Right ventricle myocardium superior (tissue), 1 donor: ENCODE measurements around the gene TMEM129. TPM values are rescaled to one million over a fixed set of nuclear protein-coding genes. Genes with fewer than 3 reads are reported as not detected.
"Not testable (repeated sequence)": the region's sequence is repeated elsewhere in the genome, so short reads cannot be mapped to it uniquely, and the experiment has no call there.

ENCODE experiments used
- ATAC-seq: fragments of 200-7000 bp; cut with Tn5 transposase; one replicate; pipeline ENCODE4 v1.9.1; 2020; ENCODE audit warnings: mild to moderate bottlenecking; ENCODE audit not compliant: poor library complexity
- DNase-seq: peaks from one replicate; pipeline ENCODE4 v3.0.0-alpha.2; 2020
- intact Hi-C: fragments of 100-400 bp; cut with DNase I; formaldehyde crosslinking; loops from one replicate; pipeline ENCODE4 v1.11.2; 2022
- total RNA-seq: library from RNA; stranded (reverse); fragmentation: NEBNext Ultra II Directional; extraction: Animal tissue kit (Norgen Biotek cat#: 25700); gene quantifications from one replicate; pipeline ENCODE4 v1.2.1, GENCODE V29; 2021
- donor health status: DM: no; HTN: yes; CAD: no; lungs with severe emphysema.

Gene TMEM129
- total RNA-seq, 1 donor from 2014 or later: 28.6 TPM

- ATAC-seq (no peak), DNase-seq (peak; percentile 22)
- intact Hi-C loops: loop anchor here (10.0 kb wide), 1 partner anchor 368 kb away; the partner anchor contains the start of gene UVSSA
Observed at GRCh38 chr4:1713003-1713851, 7.9 kb downstream of the TMEM129 start.

- DNase-seq (peak; percentile 97), ATAC-seq (peak; percentile 93)
- intact Hi-C loops: loop anchor here (10.0 kb wide), 1 partner anchor 368 kb away; the partner anchor contains the start of gene UVSSA
Observed at GRCh38 chr4:1712216-1713002, 8.7 kb downstream of the TMEM129 start, which contains the start of gene SLBP. SLBP (minus strand) TSS chr4:1712319; CDS start chr4:1712188, 131 bp downstream.

GRCh38 chr4:1711571-1712215, 9.4 kb downstream of the TMEM129 start:
- intact Hi-C loops: loop anchor here (10.0 kb wide), 1 partner anchor 367 kb away; the partner anchor contains the start of gene UVSSA
- ATAC-seq: peak; percentile 37
- DNase-seq: peak; percentile 66

- intact Hi-C loops: loop anchor here (10.0 kb wide), 1 partner anchor 366 kb away; the partner anchor contains the start of gene UVSSA
- DNase-seq: no peak
- ATAC-seq: no peak
Observed at GRCh38 chr4:1711055-1711570, 10.0 kb downstream of the TMEM129 start.

- intact Hi-C loops: no loop called here
- ATAC-seq (no peak), DNase-seq (no peak)
Observed at GRCh38 chr4:1708581-1708980, 12.5 kb downstream of the TMEM129 start.

DNA sequence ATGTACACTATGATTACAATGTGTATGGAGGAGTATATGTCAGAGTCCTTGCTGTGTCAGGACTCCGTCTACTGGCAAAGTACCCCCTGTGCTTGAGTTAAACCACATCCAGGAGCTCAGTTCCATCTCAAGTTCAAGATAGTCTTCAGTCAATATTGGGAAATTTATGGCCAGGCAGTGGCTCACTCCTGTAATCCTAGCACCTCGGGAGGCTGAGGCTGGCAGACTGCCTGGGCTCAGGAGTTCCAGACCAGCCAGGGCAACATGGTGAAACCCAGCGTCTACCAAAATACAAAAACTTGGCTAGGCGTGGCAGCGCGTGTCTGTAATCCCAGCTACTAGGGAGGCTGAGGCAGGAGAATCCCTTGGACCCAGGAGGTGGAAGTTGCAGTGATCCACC, 14.8 kb downstream of the TMEM129 start:
- DNase-seq (no peak), ATAC-seq (no peak)
- intact Hi-C loops: no loop called here

DNA sequence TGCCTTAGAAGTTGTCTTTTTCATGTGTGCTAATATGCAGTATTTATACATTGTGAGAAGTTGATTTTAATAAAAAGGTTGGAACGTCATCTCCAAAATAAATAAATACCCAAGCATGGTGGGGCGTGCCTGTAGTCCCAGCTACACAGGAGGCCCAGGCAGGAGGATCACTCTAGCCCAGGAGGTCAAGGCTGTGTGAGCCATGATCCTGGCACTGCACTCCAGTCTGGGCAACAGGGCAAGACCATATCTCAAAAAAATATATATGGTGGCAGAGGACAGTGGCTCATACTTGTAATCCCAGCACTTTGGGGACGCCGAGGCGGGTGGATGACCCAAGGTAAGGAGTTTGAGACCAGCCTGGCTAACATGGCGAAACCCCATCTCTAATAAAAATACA, 15.4 kb downstream of the TMEM129 start:
- no peak for DNase-seq
- intact Hi-C loops: no loop called here
- no peak for ATAC-seq

DNA sequence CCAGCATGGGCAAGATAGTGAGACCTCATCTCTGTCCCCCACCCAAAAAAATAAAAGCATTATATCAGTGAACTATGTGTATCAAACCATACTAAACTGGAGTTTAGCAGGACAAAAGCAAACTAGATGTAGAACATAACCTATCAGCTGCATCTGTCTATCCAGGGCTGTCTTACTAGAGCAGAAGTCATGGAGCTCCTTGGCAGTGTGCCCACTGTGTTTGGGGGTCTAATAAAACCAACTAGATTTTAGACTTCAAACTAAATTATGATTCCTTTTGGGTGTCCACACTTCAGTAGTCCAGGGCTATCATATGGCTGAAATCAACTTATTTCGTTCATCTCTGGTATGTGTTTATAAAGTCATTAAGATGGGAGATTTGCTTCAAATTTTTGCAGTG, 17.3 kb downstream of the TMEM129 start:
- intact Hi-C loops: no loop called here
- ATAC-seq: no peak
- DNase-seq: no peak

- DNase-seq, intact Hi-C loops, ATAC-seq: not testable (repeated sequence)
Observed at GRCh38 chr4:1701671-1702070, 19.5 kb downstream of the TMEM129 start.

DNA sequence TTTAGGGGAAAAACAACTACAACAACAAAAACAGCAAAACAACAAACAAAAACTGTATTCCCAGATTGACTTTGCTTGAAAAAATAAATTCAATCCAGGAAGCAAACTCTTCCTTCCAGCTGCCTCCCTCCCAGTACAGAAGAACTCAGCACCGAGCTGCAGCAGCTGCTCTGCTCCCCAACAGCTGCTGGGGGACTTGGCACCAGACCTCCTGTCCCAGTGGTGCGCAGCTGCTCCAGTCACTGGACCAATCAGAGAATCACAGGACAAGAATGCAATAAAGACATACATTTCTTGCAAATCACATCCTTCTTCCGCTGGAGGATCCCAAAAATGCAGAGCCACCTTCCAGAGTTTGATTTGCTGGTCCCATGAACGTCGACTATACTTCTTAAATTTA, 25.2 kb downstream of the TMEM129 start:
- DNase-seq (no peak), ATAC-seq (no peak)
- intact Hi-C loops: no loop called here

DNA sequence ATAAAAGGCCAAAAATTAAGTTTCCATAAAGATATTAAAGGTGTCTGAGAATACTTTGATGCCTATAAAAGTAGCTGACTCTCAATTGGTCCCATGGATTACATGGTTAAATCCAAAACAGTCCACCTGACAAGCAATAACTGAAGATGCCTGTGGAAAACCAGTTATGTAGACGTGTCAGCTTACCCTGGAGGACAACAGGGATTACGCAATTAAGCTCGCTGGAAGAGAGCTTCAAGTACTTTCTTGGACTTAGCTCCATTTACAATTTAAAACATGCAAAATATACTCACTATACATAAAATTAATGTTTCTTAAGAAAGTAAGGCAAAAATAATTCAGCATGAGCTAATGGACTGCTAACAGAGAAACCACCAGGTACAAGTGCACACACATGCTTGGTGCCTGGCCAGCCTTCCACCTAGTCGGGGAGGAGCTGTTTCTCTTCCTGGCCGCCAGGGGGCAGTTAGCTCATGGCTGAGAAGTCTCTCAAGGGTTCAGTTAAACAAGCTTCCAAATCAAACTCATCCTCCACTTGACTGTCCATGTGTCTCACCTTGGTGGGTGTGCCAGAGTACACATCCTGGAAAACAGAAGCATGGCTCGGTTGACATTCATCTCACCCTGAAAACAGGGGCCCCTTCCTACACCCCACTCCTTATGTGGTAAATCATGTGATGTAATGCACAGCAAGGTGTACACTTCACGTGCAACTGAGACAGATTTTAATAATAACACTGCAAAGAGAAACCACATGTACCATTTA, 27.8 kb downstream of the TMEM129 start:
- ATAC-seq (peak; percentile 86), DNase-seq (peak; percentile 78)
- intact Hi-C loops: loop anchor here (2.0 kb wide), 1 partner anchor 33 kb away; no protein-coding TSS in a partner anchor

GRCh38 chr4:1691737-1692373, 29.3 kb downstream of the TMEM129 start:
- intact Hi-C loops: loop anchor here (2.0 kb wide), 1 partner anchor 35 kb away; no protein-coding TSS in a partner anchor
- ATAC-seq (no peak), DNase-seq (no peak)

GRCh38 chr4:1690698-1691097, 30.4 kb downstream of the TMEM129 start:
- ATAC-seq: no peak
- intact Hi-C loops: no loop called here
- no peak for DNase-seq

DNA sequence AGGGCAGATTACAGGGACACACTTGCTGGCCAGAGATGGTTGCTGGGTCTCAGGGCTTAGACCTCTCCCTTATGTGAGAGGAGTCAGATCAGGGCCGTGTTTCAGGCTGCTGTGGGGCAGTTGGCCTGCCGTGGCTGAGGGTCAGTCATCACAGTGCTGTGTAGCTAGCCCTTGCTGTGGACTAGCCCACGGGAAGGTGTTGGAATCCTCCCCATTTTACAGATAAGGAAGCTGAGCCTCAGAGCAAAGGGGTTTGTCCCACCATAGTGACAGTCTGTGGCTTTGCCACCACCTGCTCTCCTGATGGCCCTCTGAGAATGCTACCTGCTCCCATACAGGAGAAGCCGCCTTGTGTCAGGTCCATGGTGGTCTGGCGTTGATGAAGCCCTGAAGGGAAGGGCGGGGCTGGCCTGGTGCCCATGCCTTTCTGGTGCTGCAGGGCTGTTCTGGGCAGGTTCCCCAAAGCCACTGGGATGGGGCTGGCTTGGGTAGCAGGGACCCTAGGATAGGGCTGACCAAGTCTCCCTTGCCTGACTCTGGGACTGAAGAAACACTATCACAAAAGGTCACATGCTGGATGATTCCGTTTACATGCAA, 34.6 kb downstream of the TMEM129 start:
- no peak for DNase-seq
- intact Hi-C loops: no loop called here
- no peak for ATAC-seq

GRCh38 chr4:1685235-1686150, 35.6 kb downstream of the TMEM129 start:
- intact Hi-C loops: no loop called here
- no peak for DNase-seq
- no peak for ATAC-seq
